GM21360 (cell line): ENCODE results near the gene PMFBP1.
"Not testable (repeated sequence)": the region's sequence is repeated elsewhere in the genome, so short reads cannot be mapped to it uniquely, and the experiment has no call there.

Source experiments
- ATAC-seq: cut with Tn5 transposase; IDR thresholded peaks from one replicate; pipeline ENCODE4 v1.9.1; 2021; ENCODE audit warnings: mild to moderate bottlenecking, moderate library complexity; ENCODE audit not compliant: unreplicated experiment

The PMFBP1 gene

GRCh38 chr16:72108353-72109102 lies 63.4 kb downstream of the PMFBP1 start:
- no peak for ATAC-seq

DNA sequence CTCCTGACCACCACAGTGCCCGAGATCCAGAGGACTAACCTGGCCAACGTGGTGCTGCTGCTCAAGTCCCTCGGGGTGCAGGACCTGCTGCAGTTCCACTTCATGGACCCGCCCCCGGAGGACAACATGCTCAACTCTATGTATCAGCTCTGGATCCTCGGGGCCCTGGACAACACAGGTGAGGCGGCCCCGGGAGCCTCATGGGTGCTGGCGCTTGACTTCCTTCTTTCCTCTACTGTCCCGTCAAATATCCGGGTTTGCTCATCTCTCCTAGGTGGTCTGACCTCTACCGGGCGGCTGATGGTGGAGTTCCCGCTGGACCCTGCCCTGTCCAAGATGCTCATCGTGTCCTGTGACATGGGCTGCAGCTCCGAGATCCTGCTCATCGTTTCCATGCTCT lies 64.6 kb downstream of the PMFBP1 start:
- no peak for ATAC-seq

- ATAC-seq: no peak
Observed at GRCh38 chr16:72105978-72106377, 66.0 kb downstream of the PMFBP1 start.

DNA sequence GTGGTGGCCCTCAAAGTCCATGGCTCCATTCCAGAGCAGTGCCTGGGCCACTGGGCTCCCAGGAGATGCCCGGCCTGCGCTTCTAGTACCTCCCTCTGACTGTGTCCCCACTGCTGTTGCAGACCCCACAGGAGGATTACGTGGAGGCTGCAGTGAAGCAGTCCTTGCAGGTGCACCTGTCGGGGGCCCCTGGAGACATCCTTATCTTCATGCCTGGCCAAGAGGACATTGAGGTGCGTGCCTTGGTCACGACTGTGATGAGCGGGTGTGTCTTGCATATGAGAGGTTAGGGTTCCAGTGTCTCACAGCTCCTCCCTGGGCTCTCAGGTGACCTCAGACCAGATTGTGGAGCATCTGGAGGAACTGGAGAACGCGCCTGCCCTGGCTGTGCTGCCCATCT lies 67.0 kb downstream of the PMFBP1 start:
- no peak for ATAC-seq

GRCh38 chr16:72101195-72101594 lies 70.8 kb downstream of the PMFBP1 start:
- ATAC-seq: no peak

DNA sequence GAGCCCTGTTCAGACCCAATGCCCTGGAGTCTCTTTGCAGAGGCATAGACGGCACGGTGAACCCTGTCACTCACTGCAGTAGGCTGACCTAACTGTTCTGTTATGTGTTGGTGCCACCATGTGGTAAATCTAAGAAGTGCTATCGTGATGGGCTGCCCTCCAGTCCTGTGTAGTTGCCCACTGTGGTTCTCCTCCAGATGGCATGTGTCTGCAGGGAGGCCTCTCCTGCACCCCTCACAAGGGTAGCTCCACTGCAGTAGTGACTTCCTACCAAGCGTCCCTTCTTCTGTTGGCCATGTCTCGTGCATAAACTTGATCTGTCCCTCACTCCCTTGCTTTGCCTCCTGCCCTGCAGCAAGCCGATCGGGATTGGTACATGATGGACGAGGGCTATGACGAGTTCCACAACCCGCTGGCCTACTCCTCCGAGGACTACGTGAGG lies 72.6 kb downstream of the PMFBP1 start:
- ATAC-seq: no peak

DNA sequence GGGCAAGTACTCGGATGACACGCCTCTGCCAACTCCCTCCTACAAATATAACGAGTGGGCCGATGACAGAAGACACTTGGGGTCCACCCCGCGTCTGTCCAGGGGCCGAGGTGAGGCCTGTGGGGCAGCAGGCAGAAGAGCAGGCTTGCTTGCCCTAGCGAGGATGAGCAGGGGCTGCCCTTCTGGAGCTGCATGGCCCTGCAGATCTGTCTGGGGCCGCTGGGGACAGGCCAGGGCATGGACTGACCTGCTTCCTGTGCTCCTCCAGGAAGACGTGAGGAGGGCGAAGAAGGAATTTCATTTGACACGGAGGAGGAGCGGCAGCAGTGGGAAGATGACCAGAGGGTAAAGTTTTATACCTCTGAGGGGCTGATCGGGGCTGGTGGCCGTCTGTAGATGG lies 73.0 kb downstream of the PMFBP1 start:
- ATAC-seq: no peak

DNA sequence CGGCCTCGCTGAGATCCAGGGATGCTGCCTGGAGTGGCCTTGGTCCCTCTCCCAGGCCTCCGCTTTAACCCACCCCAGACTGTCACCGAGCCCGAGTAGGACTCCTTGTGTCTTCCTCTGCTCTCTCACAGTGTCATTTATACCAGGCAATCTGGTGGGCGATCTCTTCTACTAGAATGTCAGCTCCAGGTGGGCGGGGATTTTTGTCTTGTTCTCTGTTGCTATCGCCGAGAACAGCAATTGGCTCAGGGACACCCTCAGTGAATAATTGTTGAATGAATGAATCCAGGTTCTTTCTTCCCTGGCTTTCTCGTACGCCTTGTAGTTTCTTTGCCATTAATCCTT lies 77.7 kb downstream of the PMFBP1 start:
- no peak for ATAC-seq

DNA sequence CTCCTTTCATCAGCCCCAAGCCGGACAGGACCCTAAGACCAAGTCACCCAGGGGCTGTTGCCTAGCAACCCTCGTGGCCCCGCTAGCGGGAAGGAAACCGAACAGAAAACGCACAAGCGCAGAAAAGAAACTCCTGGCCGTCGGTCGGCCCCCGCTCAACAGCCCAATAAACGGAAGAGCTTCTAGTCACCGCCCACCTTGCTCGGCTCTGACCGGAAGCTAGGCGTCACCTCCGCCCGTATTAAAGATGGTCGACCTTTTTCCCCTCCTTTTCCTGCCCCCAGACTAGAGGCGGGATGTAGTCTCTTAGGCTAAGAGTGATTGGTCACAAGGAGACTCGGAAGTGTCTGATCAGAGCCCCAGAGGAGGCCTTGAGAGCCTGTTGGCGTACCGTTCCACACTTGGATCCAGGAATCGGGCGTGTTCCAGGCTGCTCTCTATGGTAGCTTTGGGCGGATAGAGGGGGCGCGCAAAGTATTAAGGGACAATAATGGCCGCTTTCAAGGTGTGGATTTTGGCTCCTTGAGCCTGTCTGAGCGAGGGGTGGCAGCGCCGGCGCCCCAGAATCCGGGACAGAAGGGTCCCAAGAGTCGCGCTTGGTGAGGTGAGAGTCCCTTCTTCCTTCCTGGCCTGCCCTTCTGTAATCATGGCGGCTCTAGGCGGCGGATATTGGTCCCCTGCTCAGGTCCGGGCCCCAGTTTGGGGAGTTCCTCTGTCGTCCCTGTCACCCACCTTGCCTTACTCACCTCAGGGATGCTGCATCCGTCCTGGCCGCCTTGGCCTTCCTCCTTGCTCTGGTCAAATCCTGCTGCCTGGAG lies 78.3 kb downstream of the PMFBP1 start, which contains the start of the genes DHX38 and TXNL4B:
TSS of gene DHX38 (plus strand) at position 400 of the 818 bp plus-strand sequence. CDS start 2,311 bp downstream, outside the sequence.
TSS of gene TXNL4B (minus strand) at position 173 of the 818 bp plus-strand sequence. CDS start 2,871 bp downstream, outside the sequence.
- peak; percentile 95 for ATAC-seq

DNA sequence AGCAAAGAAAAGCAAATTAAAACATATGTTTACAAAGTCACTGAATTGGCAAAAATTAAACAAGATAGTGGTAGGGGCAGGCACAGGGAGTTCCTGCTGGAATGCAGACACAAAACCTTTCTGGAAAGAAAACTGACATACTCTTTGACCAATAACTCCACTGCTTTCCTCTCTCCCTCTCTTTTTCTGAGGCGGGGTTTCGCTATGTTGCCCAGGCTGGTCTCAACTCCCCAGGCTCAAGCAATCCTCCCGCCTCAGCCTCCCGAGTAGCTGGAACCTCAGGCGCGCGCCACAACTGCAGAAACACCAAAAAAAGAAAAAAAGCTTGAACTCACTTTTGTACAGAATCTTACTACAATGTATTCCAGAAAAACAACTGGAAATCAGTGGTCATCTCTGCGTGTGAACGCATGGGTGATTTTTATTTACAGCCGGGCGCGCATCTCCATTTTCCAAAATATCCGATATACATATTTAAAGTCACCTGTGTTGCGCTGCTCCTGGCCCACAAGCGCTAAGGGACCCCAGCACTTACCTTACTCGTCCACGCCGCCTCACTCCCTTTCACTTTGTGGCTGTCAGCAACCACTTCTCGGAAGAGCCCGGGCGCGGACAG lies 79.0 kb downstream of the PMFBP1 start:
- no peak for ATAC-seq

DNA sequence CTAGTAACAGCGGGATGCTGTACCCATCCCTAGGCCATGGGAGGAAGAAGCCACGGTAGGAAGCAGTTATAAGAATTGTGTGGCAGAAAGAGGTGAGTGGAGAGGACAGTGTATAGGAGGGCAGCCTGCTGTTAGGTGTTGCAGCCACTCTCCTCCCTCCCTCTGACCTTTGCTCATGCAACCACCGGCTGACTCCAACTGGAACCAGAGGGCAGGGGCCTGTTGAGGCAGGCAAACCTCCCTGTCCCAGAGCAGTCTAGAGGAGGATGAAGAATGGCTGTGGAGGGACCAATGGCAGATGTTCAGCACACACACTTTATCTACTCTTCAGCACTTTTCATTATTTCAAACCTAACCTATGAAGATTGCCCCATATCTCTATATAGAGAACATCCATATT lies 80.7 kb downstream of the PMFBP1 start:
- no peak for ATAC-seq

GRCh38 chr16:72085002-72085401 lies 87.0 kb downstream of the PMFBP1 start:
- ATAC-seq: no peak

DNA sequence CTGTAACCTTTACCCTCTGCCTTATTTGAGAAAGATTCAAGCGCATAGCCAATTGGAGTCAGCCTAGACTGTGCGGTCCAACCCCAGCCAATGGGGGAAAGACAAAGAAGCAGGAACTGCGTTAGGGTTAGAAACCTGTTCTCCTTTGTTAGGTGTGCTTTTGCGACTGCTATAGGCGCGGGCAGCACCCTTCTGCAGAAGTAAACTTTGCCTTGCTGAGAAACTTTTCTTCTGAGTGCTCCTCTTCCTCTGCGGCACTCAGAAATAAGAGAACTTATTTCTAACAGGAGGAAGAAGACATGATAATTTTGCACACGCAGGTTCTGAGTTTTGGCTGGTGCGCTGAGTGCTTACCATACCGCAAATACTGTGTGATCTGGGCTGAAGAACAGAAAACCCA lies 87.5 kb downstream of the PMFBP1 start:
- ATAC-seq: no peak

DNA sequence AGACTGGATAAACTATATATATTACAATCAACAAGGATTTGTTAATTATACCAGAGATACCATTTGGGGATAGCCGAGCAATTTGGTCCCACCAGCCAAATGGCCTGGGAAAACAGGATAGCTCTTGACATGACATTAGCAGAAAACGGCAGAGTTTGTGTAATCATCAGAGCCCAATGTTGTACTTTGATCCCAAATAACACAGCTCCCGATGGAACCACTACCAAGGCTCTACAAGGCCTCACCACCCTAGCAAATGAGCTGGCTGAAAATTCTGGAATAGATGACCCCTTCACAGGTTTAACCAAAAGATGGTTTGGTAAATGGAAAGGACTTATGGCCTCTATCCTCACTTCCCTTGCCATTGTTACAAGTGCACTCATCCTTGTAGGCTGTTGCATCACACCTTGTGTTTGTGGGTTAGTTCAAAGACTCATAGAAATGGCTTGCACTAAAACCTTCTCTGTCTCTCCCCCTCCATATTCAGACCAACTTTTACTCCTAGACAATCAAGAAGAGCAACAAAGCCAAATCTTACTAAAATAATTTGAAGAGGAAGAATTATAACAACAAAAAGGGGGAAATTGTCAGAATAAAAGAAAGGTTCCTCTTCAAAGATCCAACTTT lies 88.1 kb downstream of the PMFBP1 start:
- ATAC-seq: no peak

DNA sequence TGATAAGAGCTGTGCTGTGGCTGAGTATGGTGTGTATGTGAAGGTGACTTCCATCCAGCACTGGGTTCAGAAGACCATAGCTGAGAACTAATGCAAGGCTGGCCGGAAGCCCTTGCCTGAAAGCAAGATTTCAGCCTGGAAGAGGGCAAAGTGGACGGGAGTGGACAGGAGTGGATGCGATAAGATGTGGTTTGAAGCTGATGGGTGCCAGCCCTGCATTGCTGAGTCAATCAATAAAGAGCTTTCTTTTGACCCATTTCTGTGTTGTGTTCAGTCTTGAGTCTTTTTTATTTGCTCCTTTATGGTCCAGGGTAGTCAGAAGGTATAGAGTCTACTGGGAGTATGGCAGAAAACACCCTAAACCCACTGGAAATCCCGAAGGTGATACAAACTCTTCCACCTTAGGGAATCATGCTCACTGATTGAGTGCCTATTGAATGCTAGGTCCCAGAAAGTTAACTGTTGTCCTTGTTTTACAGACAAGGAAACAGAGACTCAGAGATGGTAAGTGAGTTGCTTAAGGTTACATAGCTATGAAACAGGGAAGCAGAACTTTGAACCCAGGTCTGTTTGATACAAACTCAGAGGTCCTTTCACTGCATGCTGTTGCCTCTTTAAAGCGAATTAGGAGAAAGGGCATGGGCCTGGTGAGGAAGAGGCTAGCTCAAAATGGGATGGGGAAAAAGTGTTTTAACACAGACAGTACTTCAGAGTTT lies 94.8 kb downstream of the PMFBP1 start:
- not testable (repeated sequence) for ATAC-seq

DNA sequence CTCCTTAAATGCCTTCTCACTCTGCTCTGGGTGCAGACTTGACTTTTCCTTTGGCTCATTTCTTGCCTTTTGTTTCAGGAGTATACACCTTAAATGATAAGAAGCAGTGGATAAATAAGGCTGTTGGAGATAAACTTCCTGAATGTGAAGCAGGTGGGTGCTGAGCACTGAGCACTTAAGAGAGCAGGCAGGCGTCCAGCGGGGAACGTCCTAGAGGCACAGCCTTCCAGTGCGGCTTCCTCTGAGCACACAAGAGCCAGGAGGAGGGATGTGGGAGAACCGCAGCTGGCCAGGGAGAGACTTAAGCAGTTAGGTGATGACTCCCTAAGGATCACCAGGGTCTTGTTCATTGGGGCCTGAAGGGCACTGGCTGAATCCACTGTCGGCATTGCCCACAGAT lies 96.9 kb downstream of the PMFBP1 start:
- not testable (repeated sequence) for ATAC-seq

- no peak for ATAC-seq
Observed at GRCh38 chr16:72073560-72074230, 98.3 kb downstream of the PMFBP1 start.

GRCh38 chr16:72072514-72073342 lies 99.2 kb downstream of the PMFBP1 start:
- ATAC-seq: no peak
